Activated T-helper 1 cell treated with anti-CD3 and anti-CD28 coated beads, Interleukin-12 subunit alpha, Interleukin-12 subunit beta, Interleukin-2, Interleukin-4 antibody, amounts not matched to agents 30 ng/mL and 10 ng/mL and 1 ng/mL, durations not matched to agents 14 hours and 24 hours and 36 hours (primary cell): ENCODE data around the gene TMEM244. TPM values are rescaled to one million over a fixed set of nuclear protein-coding genes. Genes with fewer than 3 reads are reported as not detected.
"Not testable (repeated sequence)": the region's sequence is repeated elsewhere in the genome, so short reads cannot be mapped to it uniquely, and the experiment has no call there.

ENCODE experiments used
- DNase-seq: peaks from one replicate; pipeline ENCODE4 v3.0.0; 2021; ENCODE audit warnings: low spot score
- H3K27ac Mint-ChIP-seq: one replicate; pipeline ENCODE4 v1.8.0; 2021; ENCODE audit warnings: mild to moderate bottlenecking, mixed read lengths
- H3K27me3 Mint-ChIP-seq: one replicate; pipeline ENCODE4 v1.8.0; 2022; ENCODE audit warnings: mild to moderate bottlenecking, moderate library complexity, mixed read lengths; ENCODE audit not compliant: insufficient read depth
- H3K36me3 Mint-ChIP-seq: one replicate; pipeline ENCODE4 v1.8.0; 2021; ENCODE audit warnings: low read depth, mixed read lengths
- H3K4me1 Mint-ChIP-seq: one replicate; pipeline ENCODE4 v1.8.0; 2021; ENCODE audit warnings: low read depth, mixed read lengths
- H3K4me3 Mint-ChIP-seq: one replicate; pipeline ENCODE4 v1.8.0; 2021; ENCODE audit warnings: mild to moderate bottlenecking, moderate library complexity, mixed read lengths
- H3K9me3 Mint-ChIP-seq: one replicate; pipeline ENCODE4 v1.8.0; 2021; ENCODE audit warnings: mixed read lengths
- intact Hi-C: fragments of 100-400 bp; cut with micrococcal nuclease; formaldehyde crosslinking; loops from one replicate; pipeline ENCODE4 v1.15.1; 2024
- total RNA-seq: library from RNA; stranded (reverse); gene quantifications from 2 replicates; pipeline ENCODE4 v1.2.3, GENCODE V29; 2022

The TMEM244 gene
- total RNA-seq, 1 donor from 2014 or later: not detected

GRCh38 chr6:129859524-129859923, 1.6 kb downstream of the TMEM244 start:
- intact Hi-C loops: no loop called here
- peaks cover 10% of the 10 kb centered on the region for H3K4me1 Mint-ChIP-seq
- H3K27me3 Mint-ChIP-seq: no peaks in the 10 kb centered on the region
- no peak overlapping the region for H3K4me3 Mint-ChIP-seq
- no peaks in the 10 kb centered on the region for H3K9me3 Mint-ChIP-seq
- peaks cover 2% of the 10 kb centered on the region for H3K36me3 Mint-ChIP-seq
- DNase-seq: no peak
- no peak overlapping the region for H3K27ac Mint-ChIP-seq

- H3K27me3 Mint-ChIP-seq: peaks cover 3% of the 10 kb centered on the region
- H3K9me3 Mint-ChIP-seq: no peaks in the 10 kb centered on the region
- peaks cover 10% of the 10 kb centered on the region for H3K4me1 Mint-ChIP-seq
- no peak overlapping the region for H3K4me3 Mint-ChIP-seq
- intact Hi-C loops: no loop called here
- H3K27ac Mint-ChIP-seq: no peak overlapping the region
- DNase-seq: no peak
- peaks cover 2% of the 10 kb centered on the region for H3K36me3 Mint-ChIP-seq
These were observed 3.3 kb downstream of the TMEM244 start for GRCh38 chr6:129857838-129858237.

- no peak for DNase-seq
- Mint-ChIP-seq H3K9me3 (no peaks in the 10 kb centered on the region), H3K27ac (no peak overlapping the region), H3K4me3 (no peak overlapping the region), H3K27me3 (peaks cover 8% of the 10 kb centered on the region), H3K36me3 (peaks cover under 1% of the 10 kb centered on the region), H3K4me1 (no peaks in the 10 kb centered on the region)
- intact Hi-C loops: no loop called here
These were observed 7.0 kb downstream of the TMEM244 start for GRCh38 chr6:129853996-129854711.

DNA sequence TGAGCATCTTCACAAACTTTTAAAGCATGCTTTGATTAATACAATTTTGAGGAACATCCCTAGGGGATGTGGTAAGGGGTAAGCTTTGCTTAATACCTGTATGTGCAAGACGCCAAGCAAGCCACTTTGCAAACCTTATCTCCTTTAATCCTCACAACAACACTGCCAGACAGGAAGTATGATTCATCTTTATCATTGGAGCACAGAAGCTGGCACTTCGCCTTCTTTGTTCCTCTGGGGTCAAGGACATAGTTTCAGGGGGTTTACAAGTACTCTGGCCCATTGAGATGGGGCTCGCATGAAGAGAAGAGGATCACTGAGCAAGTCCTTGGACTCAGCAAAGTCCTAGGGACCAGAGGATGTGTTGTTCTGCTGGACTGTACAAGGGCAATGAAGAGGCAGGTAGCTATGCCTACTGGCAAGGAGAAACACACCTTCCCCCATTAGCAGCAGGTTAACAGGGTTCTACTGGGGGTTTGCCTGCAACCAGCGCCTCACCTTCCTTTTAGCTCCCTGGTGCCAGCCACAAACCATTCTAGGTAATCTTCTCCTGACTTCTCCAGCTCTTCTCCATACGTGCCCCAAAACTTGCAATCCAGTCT, 8.8 kb downstream of the TMEM244 start:
- no peaks in the 10 kb centered on the region for H3K9me3 Mint-ChIP-seq
- H3K27ac Mint-ChIP-seq: no peak overlapping the region
- no peaks in the 10 kb centered on the region for H3K36me3 Mint-ChIP-seq
- H3K4me3 Mint-ChIP-seq: no peak overlapping the region
- peaks cover 9% of the 10 kb centered on the region for H3K27me3 Mint-ChIP-seq
- intact Hi-C loops: no loop called here
- DNase-seq: no peak
- H3K4me1 Mint-ChIP-seq: no peaks in the 10 kb centered on the region

DNA sequence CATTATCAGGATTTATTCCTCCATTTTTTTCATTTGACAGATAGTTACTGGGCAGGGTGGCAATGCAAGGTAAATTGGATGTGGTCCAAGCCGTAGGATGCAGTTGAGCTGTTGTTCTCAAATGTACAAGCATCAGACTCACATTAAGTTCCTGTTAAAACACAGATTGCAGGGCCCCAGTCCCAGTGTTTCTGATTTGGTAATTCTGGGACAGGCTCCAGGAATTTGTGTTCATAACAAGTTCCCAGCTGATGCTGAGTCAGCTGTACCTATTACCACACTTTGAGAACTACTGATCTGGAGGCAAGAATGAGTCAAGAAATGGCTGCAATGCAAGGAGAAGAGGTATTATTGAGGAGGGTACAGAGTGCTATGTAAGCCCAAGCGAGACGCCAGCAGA, 11.7 kb downstream of the TMEM244 start:
- Mint-ChIP-seq H3K4me1 (no peaks in the 10 kb centered on the region), H3K4me3 (no peak overlapping the region), H3K36me3 (no peaks in the 10 kb centered on the region), H3K9me3 (no peaks in the 10 kb centered on the region), H3K27ac (no peak overlapping the region), H3K27me3 (peaks cover 21% of the 10 kb centered on the region)
- no peak for DNase-seq
- intact Hi-C loops: no loop called here

DNA sequence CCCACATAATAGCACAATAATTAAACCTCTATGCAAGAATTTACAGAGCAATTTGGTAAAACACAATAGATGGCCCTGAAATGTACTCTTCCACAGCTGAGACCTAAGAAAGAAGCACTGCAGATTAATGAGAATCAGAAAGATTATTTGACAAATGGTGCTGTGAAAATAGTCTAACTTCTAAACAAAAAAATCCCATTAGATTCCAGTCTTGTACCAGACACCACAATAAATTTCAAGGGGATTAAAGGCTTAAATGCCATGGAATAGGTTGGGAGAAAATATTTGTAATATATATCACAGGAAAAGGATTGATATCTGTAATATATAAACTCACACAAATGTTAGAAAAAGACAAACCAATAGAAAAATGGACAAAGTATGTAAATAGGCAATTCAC, 14.4 kb downstream of the TMEM244 start:
- no peaks in the 10 kb centered on the region for H3K4me1 Mint-ChIP-seq
- DNase-seq: no peak
- no peak overlapping the region for H3K4me3 Mint-ChIP-seq
- H3K27me3 Mint-ChIP-seq: peaks cover 20% of the 10 kb centered on the region
- no peak overlapping the region for H3K27ac Mint-ChIP-seq
- H3K36me3 Mint-ChIP-seq: no peaks in the 10 kb centered on the region
- intact Hi-C loops: no loop called here
- no peaks in the 10 kb centered on the region for H3K9me3 Mint-ChIP-seq

- peaks cover 26% of the 10 kb centered on the region for H3K27me3 Mint-ChIP-seq
- H3K9me3 Mint-ChIP-seq: no peaks in the 10 kb centered on the region
- DNase-seq: no peak
- no peaks in the 10 kb centered on the region for H3K4me1 Mint-ChIP-seq
- no peak overlapping the region for H3K4me3 Mint-ChIP-seq
- no peaks in the 10 kb centered on the region for H3K36me3 Mint-ChIP-seq
- intact Hi-C loops: no loop called here
- no peak overlapping the region for H3K27ac Mint-ChIP-seq
These were observed 15.4 kb downstream of the TMEM244 start for GRCh38 chr6:129845696-129846095.

DNA sequence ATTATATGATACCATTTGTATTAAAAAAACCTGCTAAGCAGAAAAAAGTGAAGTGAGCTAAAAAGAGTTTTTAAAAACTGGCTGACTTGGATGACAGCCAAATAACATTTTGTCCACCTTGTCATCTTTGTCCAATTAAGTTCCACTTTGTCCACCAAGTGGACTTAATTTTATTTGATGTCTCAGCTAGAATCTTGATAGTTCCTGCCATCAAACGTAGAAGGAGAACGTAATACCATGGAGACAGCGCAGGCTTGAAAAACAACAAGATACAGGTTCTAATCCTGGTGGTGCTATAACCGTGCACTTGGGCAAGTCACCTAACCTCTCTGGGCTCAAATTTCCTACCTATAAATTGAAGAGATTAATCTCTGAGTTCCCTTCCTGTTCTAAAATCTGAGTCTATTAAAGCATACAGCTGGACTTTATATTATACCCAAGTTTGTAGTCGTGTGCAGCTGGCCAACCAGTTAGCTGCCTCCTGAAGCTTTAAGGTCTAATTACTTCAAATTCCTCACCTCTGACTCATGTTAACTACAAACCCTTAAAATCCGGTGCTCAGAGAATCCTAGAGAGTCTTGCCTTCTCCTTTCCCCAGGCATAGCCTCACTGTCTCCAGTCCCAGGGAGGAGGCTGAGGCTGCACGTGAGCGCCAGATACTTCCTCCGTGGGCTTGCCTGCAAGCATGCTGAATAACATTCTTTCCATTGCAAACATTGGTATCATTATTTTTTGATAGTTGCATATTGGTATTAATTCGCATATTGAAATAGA, 16.8 kb downstream of the TMEM244 start:
- H3K27me3 Mint-ChIP-seq: peaks cover 31% of the 10 kb centered on the region
- H3K9me3 Mint-ChIP-seq: no peaks in the 10 kb centered on the region
- H3K27ac Mint-ChIP-seq: no peak overlapping the region
- no peak overlapping the region for H3K4me3 Mint-ChIP-seq
- no peaks in the 10 kb centered on the region for H3K36me3 Mint-ChIP-seq
- no peaks in the 10 kb centered on the region for H3K4me1 Mint-ChIP-seq
- DNase-seq: no peak
- intact Hi-C loops: no loop called here

- no peak for DNase-seq
- Mint-ChIP-seq H3K4me1 (no peaks in the 10 kb centered on the region), H3K4me3 (no peak overlapping the region), H3K27ac (no peak overlapping the region), H3K36me3 (no peaks in the 10 kb centered on the region), H3K9me3 (no peaks in the 10 kb centered on the region), H3K27me3 (peaks cover 30% of the 10 kb centered on the region)
- intact Hi-C loops: no loop called here
These were observed 17.5 kb downstream of the TMEM244 start for GRCh38 chr6:129843573-129843972.

- peaks cover 34% of the 10 kb centered on the region for H3K27me3 Mint-ChIP-seq
- no peak for DNase-seq
- no peak overlapping the region for H3K4me3 Mint-ChIP-seq
- no peak overlapping the region for H3K27ac Mint-ChIP-seq
- H3K9me3 Mint-ChIP-seq: no peaks in the 10 kb centered on the region
- no peaks in the 10 kb centered on the region for H3K36me3 Mint-ChIP-seq
- intact Hi-C loops: no loop called here
- no peaks in the 10 kb centered on the region for H3K4me1 Mint-ChIP-seq
These were observed 18.2 kb downstream of the TMEM244 start for GRCh38 chr6:129842881-129843409.

DNA sequence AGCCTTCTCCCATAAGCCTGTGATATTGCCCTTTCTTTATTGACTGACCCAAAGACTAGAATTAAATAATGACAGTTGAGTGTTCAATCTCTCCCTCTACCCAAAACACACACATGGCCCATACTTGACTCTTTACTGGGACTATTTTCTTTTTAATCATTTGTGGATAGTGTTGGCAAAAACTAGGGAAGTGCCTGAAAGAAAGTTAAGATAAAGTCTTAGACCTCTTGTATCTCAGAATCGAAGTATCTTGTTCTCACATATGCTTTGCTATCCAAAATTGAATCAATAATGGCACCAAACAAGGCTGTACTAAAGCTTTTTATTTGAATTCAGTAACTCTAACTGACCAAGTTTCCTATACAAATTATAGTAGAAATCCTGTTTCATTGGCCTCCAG, 19.0 kb downstream of the TMEM244 start:
- H3K4me3 Mint-ChIP-seq: no peak overlapping the region
- no peaks in the 10 kb centered on the region for H3K4me1 Mint-ChIP-seq
- no peak for DNase-seq
- H3K27ac Mint-ChIP-seq: no peak overlapping the region
- intact Hi-C loops: no loop called here
- no peaks in the 10 kb centered on the region for H3K36me3 Mint-ChIP-seq
- H3K9me3 Mint-ChIP-seq: no peaks in the 10 kb centered on the region
- peaks cover 31% of the 10 kb centered on the region for H3K27me3 Mint-ChIP-seq

DNA sequence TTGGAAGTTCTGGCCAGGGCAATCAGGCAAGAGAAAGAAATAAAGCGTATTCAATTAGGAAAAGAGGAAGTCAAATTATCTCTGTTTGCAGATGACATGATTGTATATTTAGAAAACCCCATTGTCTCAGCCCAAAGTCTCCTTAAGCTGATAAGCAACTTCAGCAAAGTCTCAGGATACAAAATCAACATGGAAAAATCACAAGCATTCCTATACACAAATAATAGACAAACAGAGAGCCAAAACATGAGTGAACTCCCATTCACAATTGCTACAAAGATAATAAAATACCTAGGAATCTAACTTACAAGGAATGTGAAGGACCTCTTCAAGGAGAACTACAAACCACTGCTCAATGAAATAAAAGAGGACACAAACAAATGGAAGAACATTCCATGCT, 21.6 kb downstream of the TMEM244 start:
- DNase-seq, intact Hi-C loops, H3K27ac Mint-ChIP-seq, H3K9me3 Mint-ChIP-seq, H3K4me3 Mint-ChIP-seq, H3K36me3 Mint-ChIP-seq, H3K4me1 Mint-ChIP-seq: not testable (repeated sequence)
- H3K27me3 Mint-ChIP-seq: peaks cover 23% of the 10 kb centered on the region

- Mint-ChIP-seq H3K36me3 (no peaks in the 10 kb centered on the region), H3K4me1 (no peaks in the 10 kb centered on the region), H3K9me3 (no peaks in the 10 kb centered on the region), H3K27ac (no peak overlapping the region), H3K27me3 (peaks cover 10% of the 10 kb centered on the region), H3K4me3 (no peak overlapping the region)
- intact Hi-C loops: no loop called here
- DNase-seq: no peak
These were observed 25.4 kb downstream of the TMEM244 start for GRCh38 chr6:129835691-129836090.
